Coronary artery (tissue), 2 donors: ENCODE data around the gene DBNDD2.

Experiments
- DNase-seq: peaks from one replicate; pipeline ENCODE4 v3.0.0-alpha.2; 2017; ENCODE audit warnings: low spot score
- H3K27ac ChIP-seq, 2 donors: fragments of 200-600 bp; sonication (generic); one replicate each; pipeline ENCODE4 v1.5.1; 2016 to 2019
- H3K4me3 ChIP-seq: fragments of 200-600 bp; sonication (generic); 2 replicates; pipeline ENCODE4 v1.5.1; 2016; ENCODE audit warnings: mild to moderate bottlenecking, moderate library complexity
- TF ChIP-seq, protein P1 (sequence below): fragments of 200-600 bp; sonication (generic); IDR thresholded peaks from one replicate; pipeline ENCODE4 v1.5.1; 2019; ENCODE audit warnings: antibody characterized with exemption

Gene DBNDD2

GRCh38 chr20:45445805-45446562 lies 37.9 kb downstream of the DBNDD2 start:
- H3K4me3 ChIP-seq = no peak overlapping the region
- TF ChIP-seq, protein P1, sequence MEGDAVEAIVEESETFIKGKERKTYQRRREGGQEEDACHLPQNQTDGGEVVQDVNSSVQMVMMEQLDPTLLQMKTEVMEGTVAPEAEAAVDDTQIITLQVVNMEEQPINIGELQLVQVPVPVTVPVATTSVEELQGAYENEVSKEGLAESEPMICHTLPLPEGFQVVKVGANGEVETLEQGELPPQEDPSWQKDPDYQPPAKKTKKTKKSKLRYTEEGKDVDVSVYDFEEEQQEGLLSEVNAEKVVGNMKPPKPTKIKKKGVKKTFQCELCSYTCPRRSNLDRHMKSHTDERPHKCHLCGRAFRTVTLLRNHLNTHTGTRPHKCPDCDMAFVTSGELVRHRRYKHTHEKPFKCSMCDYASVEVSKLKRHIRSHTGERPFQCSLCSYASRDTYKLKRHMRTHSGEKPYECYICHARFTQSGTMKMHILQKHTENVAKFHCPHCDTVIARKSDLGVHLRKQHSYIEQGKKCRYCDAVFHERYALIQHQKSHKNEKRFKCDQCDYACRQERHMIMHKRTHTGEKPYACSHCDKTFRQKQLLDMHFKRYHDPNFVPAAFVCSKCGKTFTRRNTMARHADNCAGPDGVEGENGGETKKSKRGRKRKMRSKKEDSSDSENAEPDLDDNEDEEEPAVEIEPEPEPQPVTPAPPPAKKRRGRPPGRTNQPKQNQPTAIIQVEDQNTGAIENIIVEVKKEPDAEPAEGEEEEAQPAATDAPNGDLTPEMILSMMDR = no peak
- DNase-seq = no peak
- H3K27ac ChIP-seq = no peak overlapping the region

DNA sequence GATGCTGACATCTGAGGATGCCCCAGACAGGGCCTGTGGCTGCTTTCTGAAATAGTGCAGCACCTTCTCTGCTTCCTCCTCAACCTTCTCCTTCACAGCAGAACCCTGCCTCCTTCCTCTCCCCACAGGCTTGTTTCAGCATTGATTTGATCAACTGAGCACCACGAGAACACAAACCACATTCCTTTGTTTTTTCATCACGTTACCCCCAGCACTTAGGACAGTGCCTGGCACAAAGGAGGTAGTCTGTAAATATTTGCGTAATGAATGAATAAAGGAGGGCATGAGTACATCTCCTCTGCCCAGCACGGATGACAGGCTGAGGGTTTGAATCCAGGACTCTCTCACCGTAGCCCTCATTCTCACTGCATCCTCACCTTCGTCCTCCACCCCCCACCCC lies 40.2 kb downstream of the DBNDD2 start:
- TF ChIP-seq, protein P1 = no peak
- H3K27ac ChIP-seq = no peak overlapping the region
- no peak overlapping the region for H3K4me3 ChIP-seq
- DNase-seq = no peak

DNA sequence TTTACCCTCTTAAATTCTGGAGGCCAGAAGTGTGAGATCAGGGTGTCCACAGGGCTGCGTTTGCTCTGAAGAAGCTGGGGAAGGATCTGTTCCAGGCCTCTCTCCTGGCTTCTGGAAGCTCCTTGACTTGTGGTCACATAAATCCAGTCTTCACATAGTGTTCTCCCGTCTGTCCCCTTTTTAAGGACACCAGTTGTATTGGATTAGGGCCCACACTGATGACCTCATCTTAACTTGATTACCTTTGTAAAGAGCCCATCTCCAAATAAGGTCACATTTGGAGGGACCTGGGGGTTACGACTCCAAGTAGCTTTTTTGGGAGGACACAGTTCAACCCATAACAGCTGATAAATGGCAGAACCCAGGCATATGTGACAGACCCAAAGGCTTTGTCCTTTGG lies 41.4 kb downstream of the DBNDD2 start:
- TF ChIP-seq, protein P1 = no peak
- H3K27ac ChIP-seq = peak overlapping the region; percentile 12 to 41
- H3K4me3 ChIP-seq = no peak overlapping the region
- no peak for DNase-seq

- Histone ChIP-seq H3K4me3 (no peak overlapping the region), H3K27ac (peak overlapping the region; percentile 12 to 41)
- DNase-seq = no peak
- TF ChIP-seq, protein P1 = peak; percentile 60
Measured at GRCh38 chr20:45450097-45450818, 42.2 kb downstream of the DBNDD2 start.

- Histone ChIP-seq H3K27ac (no peak overlapping the region), H3K4me3 (no peak overlapping the region)
- DNase-seq = no peak
- TF ChIP-seq, protein P1 = no peak
Measured at GRCh38 chr20:45452238-45452637, 44.1 kb downstream of the DBNDD2 start.

- Histone ChIP-seq H3K4me3 (no peak overlapping the region), H3K27ac (no peak overlapping the region)
- TF ChIP-seq, protein P1 = no peak
Measured at GRCh38 chr20:45452772-45453691, 44.9 kb downstream of the DBNDD2 start.

More at GRCh38 chr20:45452772-45453691, 44.9 kb downstream of the DBNDD2 start:
- no peak for DNase-seq
